Activated naive CD4-positive, alpha-beta T cell treated with anti-CD3 and anti-CD28 coated beads, Interleukin-2, amount 50 U/mL, for 72 hours (primary cell): ENCODE results near the gene ST8SIA2. TPM values are rescaled to one million over a fixed set of nuclear protein-coding genes. Genes with fewer than 3 reads are reported as not detected.
"Not testable (repeated sequence)": the region's sequence is repeated elsewhere in the genome, so short reads cannot be mapped to it uniquely, and the experiment has no call there.

Experiments used
- ATAC-seq, 2 donors: fragments of 150-1000 bp; cut with Tn5 transposase; 2 replicates each; pipeline ENCODE4 v1.10.0; 2021; ENCODE audit warnings: mild to moderate bottlenecking in 2 of 2, moderate library complexity in 2 of 2
- DNase-seq, 2 donors: peaks; one replicate each; pipeline ENCODE4 v3.0.0; 2021 to 2022; ENCODE audit warnings: low spot score in 2 of 2
- H3K27ac Mint-ChIP-seq, 2 donors: one replicate each; pipeline ENCODE4 v1.8.0; 2022; ENCODE audit warnings: mild to moderate bottlenecking in 2 of 2, mixed read lengths in 2 of 2
- H3K36me3 Mint-ChIP-seq, 2 donors: one replicate each; pipeline ENCODE4 v1.8.0; 2022; ENCODE audit warnings: mixed read lengths in 2 of 2
- H3K9me3 Mint-ChIP-seq, 2 donors: one replicate each; pipeline ENCODE4 v1.8.0; 2022; ENCODE audit warnings: mixed read lengths in 2 of 2
- total RNA-seq, 2 donors: library from RNA; stranded (reverse); gene quantifications; one replicate each; pipeline ENCODE4 v1.2.3, GENCODE V29; 2022

ST8SIA2 gene
- total RNA-seq, 2 donors from 2014 or later, result not detected

GRCh38 chr15:92454555-92455105 lies 60.9 kb downstream of the ST8SIA2 start:
- no peak for ATAC-seq
- no peaks in the 10 kb centered on the region for H3K36me3 Mint-ChIP-seq

DNA sequence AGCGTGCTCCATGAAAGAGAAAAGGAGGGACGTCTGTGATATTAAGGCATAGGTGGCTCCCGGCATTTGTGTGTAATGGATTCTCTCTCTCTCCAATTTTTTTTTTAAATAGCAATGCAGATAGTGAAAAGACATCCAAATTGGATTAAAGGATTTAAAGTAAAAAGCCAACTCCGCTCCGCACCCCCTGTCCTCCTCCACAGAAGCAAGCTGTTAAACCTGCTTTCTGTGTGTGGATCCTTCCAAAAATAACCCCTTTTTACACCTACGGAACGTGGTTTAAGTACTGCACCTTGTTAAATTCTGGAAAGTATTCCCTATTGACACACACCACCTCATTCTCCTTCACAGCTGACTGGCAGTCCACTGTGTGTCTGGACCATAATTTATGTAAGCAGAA lies 61.6 kb downstream of the ST8SIA2 start:
- no peak for ATAC-seq
- H3K9me3 Mint-ChIP-seq, result no peaks in the 10 kb centered on the region
- no peaks in the 10 kb centered on the region for H3K36me3 Mint-ChIP-seq
- DNase-seq, result no peak
- H3K27ac Mint-ChIP-seq, result no peak overlapping the region

More at GRCh38 chr15:92454555-92455105, 60.9 kb downstream of the ST8SIA2 start:
- no peaks in the 10 kb centered on the region for H3K9me3 Mint-ChIP-seq
- no peak overlapping the region for H3K27ac Mint-ChIP-seq
- no peak for DNase-seq

DNA sequence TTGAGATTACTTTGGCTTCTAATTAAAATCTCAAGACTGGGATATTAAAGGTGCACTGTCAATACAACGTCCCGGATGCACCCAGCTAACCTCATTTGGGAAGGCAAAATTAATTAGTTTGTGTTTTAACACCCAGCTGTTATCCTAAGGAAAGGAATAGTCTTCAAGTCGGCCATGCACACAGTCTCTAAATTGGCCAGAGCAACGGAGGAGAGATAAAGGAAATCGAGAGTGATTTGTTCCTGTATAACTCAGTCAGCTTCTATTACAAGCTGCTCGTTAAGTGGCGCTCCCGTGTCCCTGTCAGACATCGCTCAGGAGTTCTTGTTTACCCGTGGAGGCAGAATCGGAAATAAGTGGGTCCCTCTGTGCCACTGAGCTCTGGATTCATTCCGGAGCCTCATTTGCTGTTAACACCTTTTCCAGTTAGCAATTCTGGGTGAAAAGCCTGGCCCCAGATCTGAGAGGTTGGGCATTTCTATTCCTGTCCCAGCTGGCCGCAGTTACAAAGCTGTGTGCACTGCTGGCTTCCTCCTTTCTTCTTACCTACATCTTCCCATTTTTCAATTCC lies 63.9 kb downstream of the ST8SIA2 start:
- Mint-ChIP-seq H3K9me3 (no peaks in the 10 kb centered on the region), H3K27ac (no peak overlapping the region), H3K36me3 (no peaks in the 10 kb centered on the region)
- DNase-seq (no peak), ATAC-seq (no peak)

- peak overlapping the region in 1 of 2 donors; percentile 1 for H3K27ac Mint-ChIP-seq
- no peak for ATAC-seq
Observed at GRCh38 chr15:92460023-92460422, 66.3 kb downstream of the ST8SIA2 start.

GRCh38 chr15:92462424-92463125 lies 68.9 kb downstream of the ST8SIA2 start:
- ATAC-seq (no peak), DNase-seq (no peak)
- Mint-ChIP-seq H3K9me3 (no peaks in the 10 kb centered on the region), H3K27ac (no peak overlapping the region), H3K36me3 (no peaks in the 10 kb centered on the region)

More at GRCh38 chr15:92460023-92460422, 66.3 kb downstream of the ST8SIA2 start:
- DNase-seq, result no peak
- Mint-ChIP-seq H3K36me3 (no peaks in the 10 kb centered on the region), H3K9me3 (no peaks in the 10 kb centered on the region)

GRCh38 chr15:92463352-92463751 lies 69.7 kb downstream of the ST8SIA2 start:
- no peak overlapping the region for H3K27ac Mint-ChIP-seq
- no peak for ATAC-seq
- H3K36me3 Mint-ChIP-seq, result no peaks in the 10 kb centered on the region
- no peaks in the 10 kb centered on the region for H3K9me3 Mint-ChIP-seq
- DNase-seq, result no peak

- DNase-seq (no peak), ATAC-seq (no peak)
- no peaks in the 10 kb centered on the region for H3K36me3 Mint-ChIP-seq
- no peaks in the 10 kb centered on the region for H3K9me3 Mint-ChIP-seq
- no peak overlapping the region for H3K27ac Mint-ChIP-seq
Observed at GRCh38 chr15:92463826-92464225, 70.1 kb downstream of the ST8SIA2 start.

DNA sequence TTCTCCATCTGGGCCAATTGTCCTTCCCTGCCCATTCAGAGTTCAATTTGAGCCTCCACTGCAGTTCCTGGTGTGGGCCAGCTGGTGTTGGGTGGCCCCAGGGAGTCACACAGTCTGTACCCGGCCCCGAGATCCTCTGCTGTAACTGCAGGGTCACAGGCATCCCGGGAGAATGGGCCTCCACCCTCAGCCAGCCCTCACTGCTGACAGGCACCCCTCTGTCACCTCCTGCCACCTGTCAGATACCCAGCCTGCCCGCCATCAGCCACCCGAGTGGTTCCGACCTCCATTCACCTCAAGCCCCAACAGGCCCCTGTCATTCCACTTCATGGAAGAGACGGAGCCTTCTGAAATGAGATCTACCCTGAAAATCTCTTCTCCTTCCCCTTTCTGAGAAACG lies 73.2 kb downstream of the ST8SIA2 start:
- Mint-ChIP-seq H3K36me3 (no peaks in the 10 kb centered on the region), H3K9me3 (no peaks in the 10 kb centered on the region), H3K27ac (no peak overlapping the region)
- ATAC-seq, result no peak
- no peak for DNase-seq

DNA sequence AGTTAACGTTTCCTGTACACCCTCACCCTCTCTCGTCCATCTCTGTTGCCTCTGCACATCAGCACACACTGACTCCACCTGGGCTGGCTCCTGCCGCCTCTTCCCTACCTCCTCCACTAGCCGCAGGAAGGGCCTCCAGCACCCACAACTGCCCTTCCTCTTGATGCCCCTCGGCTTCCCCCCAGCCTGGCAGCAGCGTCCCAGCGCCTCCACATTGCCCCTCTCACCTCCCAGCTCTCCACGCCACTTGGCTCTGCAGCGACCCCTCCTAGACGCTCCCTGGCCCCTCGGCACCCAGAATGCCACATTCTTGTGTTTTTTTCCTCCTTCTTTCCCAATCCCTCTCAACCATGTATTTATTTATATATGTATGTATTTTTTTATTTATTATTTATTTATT lies 73.6 kb downstream of the ST8SIA2 start:
- Mint-ChIP-seq H3K36me3 (no peaks in the 10 kb centered on the region), H3K27ac (no peak overlapping the region), H3K9me3 (no peaks in the 10 kb centered on the region)
- DNase-seq, result no peak
- ATAC-seq, result no peak

DNA sequence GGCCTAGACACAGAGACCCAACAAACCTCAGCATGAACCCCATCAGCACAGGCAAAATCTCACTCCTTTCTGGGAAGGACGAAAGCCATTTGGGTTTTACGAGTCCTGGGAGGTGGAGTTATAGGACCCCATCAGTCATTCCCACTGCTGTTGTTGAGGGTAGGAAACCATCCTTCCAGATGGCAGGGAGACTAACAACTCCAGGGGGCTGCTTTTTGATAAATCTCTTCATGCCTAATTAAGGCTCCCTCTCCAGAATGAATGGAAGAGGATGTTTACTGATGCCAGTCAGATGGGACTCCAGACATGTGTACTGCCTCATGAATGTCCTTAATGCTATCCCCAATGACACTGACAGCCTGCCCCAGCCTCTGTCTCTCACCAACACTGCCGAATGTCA lies 75.3 kb downstream of the ST8SIA2 start:
- ATAC-seq (no peak), DNase-seq (no peak)
- no peaks in the 10 kb centered on the region for H3K36me3 Mint-ChIP-seq
- no peaks in the 10 kb centered on the region for H3K9me3 Mint-ChIP-seq
- no peak overlapping the region for H3K27ac Mint-ChIP-seq

- Mint-ChIP-seq H3K27ac (no peak overlapping the region), H3K36me3 (no peaks in the 10 kb centered on the region), H3K9me3 (no peaks in the 10 kb centered on the region)
- ATAC-seq, result no peak
- no peak for DNase-seq
Observed at GRCh38 chr15:92471288-92471687, 77.6 kb downstream of the ST8SIA2 start.

- no peak for ATAC-seq
- no peaks in the 10 kb centered on the region for H3K9me3 Mint-ChIP-seq
- no peaks in the 10 kb centered on the region for H3K36me3 Mint-ChIP-seq
Observed at GRCh38 chr15:92473756-92474155, 80.1 kb downstream of the ST8SIA2 start.

DNA sequence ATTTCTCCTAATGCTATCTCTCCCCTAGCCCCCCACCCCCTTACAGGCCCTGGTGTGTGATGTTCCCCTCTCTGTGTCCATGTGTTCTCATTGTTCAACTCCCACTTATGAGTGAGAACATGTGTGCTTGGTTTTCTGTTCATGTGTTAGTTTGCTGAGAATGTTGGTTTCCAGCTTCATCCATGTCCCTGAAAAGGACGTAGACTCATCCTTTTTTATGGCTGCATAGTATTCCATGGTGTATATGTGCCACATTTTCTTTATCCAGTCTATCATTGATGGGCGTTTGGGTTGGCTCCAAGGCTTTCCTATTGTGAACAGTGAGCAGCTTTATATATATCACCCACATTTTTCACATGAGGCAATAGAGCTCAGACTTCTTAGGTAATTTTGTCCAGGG lies 86.0 kb downstream of the ST8SIA2 start:
- not testable (repeated sequence) for ATAC-seq, H3K9me3 Mint-ChIP-seq, DNase-seq, H3K36me3 Mint-ChIP-seq, H3K27ac Mint-ChIP-seq

More at GRCh38 chr15:92473756-92474155, 80.1 kb downstream of the ST8SIA2 start:
- H3K27ac Mint-ChIP-seq, result no peak overlapping the region
- no peak for DNase-seq

- Mint-ChIP-seq H3K36me3 (no peaks in the 10 kb centered on the region), H3K27ac (no peak overlapping the region), H3K9me3 (peaks cover 2% of the 10 kb centered on the region in 2 donors)
- no peak for DNase-seq
- no peak for ATAC-seq
Observed at GRCh38 chr15:92480361-92480760, 86.7 kb downstream of the ST8SIA2 start.

GRCh38 chr15:92485441-92485840 lies 91.8 kb downstream of the ST8SIA2 start:
- ATAC-seq (no peak), DNase-seq (no peak)
- H3K27ac Mint-ChIP-seq, result no peak overlapping the region
- H3K36me3 Mint-ChIP-seq, result no peaks in the 10 kb centered on the region
- peaks cover 4 to 5% of the 10 kb centered on the region in 2 donors for H3K9me3 Mint-ChIP-seq

- no peaks in the 10 kb centered on the region for H3K36me3 Mint-ChIP-seq
- ATAC-seq, result no peak
- peaks cover 0 to 6% of the 10 kb centered on the region in 2 donors for H3K9me3 Mint-ChIP-seq
- no peak for DNase-seq
- H3K27ac Mint-ChIP-seq, result no peak overlapping the region
Observed at GRCh38 chr15:92492551-92493115, 99.0 kb downstream of the ST8SIA2 start.

- H3K9me3 Mint-ChIP-seq, result peaks cover 0 to 6% of the 10 kb centered on the region in 2 donors
- DNase-seq (no peak), ATAC-seq (no peak)
- H3K36me3 Mint-ChIP-seq, result no peaks in the 10 kb centered on the region
- no peak overlapping the region for H3K27ac Mint-ChIP-seq
Observed at GRCh38 chr15:92494806-92495336, 101.2 kb downstream of the ST8SIA2 start.
